ENCODE data around the gene KIAA0825. TPM values are rescaled to one million over a fixed set of nuclear protein-coding genes. Genes with fewer than 3 reads are reported as not detected.

Gene KIAA0825
- total RNA-seq, 4 donors from 2014 or later, result 4.7 to 5.8 (median 5.0) TPM

GRCh38 chr5:94463739-94464138, 154.7 kb downstream of the KIAA0825 start:
- TF ChIP-seq, protein P1, sequence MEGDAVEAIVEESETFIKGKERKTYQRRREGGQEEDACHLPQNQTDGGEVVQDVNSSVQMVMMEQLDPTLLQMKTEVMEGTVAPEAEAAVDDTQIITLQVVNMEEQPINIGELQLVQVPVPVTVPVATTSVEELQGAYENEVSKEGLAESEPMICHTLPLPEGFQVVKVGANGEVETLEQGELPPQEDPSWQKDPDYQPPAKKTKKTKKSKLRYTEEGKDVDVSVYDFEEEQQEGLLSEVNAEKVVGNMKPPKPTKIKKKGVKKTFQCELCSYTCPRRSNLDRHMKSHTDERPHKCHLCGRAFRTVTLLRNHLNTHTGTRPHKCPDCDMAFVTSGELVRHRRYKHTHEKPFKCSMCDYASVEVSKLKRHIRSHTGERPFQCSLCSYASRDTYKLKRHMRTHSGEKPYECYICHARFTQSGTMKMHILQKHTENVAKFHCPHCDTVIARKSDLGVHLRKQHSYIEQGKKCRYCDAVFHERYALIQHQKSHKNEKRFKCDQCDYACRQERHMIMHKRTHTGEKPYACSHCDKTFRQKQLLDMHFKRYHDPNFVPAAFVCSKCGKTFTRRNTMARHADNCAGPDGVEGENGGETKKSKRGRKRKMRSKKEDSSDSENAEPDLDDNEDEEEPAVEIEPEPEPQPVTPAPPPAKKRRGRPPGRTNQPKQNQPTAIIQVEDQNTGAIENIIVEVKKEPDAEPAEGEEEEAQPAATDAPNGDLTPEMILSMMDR (IDR thresholded peaks at IDR 0.05; ENCODE audit: low read depth), result no peak

DNA sequence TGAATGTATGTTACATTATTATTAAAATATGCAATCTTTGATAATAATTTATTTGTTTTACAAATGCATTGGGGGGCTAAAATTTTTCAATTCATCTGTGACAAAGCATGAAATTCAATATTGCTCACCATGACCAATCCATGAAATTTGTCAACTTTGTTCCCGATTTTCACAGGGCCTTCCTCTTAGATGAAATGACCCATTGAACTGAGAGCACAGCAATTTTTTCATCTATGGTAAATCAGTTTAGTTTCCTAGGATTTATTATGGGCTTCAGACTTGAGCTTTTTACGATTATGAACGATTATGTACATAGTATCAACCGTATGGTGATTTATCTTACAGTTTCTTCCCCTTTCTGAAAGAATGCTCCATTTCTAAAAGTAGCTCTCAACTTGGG, 157.3 kb downstream of the KIAA0825 start:
- TF ChIP-seq, protein P1 (IDR thresholded peaks at IDR 0.05; ENCODE audit: low read depth), result no peak

DNA sequence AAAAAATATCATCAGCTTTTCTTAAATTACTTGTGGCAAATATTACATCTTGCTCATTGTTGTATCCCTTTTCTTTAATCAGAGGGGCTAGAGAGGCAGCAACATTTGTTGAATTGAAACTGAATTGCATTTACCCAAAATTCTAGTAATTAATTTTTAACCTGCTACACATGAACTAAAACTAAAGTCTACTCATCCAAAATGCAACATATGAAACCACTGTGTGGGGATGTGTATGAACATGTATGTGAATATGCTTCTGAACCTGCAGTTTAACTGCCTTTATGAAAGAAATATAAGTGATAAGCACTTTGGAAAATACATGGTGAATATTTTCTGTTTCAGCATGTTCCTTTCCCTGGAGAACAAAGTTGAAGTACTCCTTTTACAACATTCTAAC, 158.5 kb downstream of the KIAA0825 start:
- TF ChIP-seq, protein P1 (IDR thresholded peaks at IDR 0.05; ENCODE audit: low read depth), result no peak

GRCh38 chr5:94457788-94458187, 160.6 kb downstream of the KIAA0825 start:
- TF ChIP-seq, protein P1 (IDR thresholded peaks at IDR 0.05; ENCODE audit: low read depth), result no peak

GRCh38 chr5:94445726-94446125, 172.7 kb downstream of the KIAA0825 start:
- TF ChIP-seq, protein P1 (IDR thresholded peaks at IDR 0.05; ENCODE audit: low read depth), result no peak

DNA sequence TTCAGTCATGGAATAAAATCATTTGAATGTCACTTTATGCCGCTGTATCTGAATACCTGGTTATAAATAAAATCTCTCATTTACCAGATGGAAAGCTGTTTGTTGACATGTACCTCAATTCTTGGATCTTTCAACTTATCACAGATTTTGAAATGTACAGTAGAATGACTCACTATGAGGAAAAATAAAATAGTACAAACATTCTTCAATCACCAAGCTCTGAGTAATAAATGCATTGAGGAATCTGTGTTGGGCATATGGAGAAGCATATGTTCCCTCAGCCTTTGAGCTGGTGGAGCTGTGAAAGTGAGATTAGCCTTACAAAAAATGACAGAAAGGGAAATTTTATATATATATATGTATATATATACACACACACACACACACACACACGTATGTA, 175.4 kb downstream of the KIAA0825 start:
- TF ChIP-seq, protein P1 (IDR thresholded peaks at IDR 0.05; ENCODE audit: low read depth), result no peak

- TF ChIP-seq, protein P1 (IDR thresholded peaks at IDR 0.05; ENCODE audit: low read depth), result no peak
These were observed 176.3 kb downstream of the KIAA0825 start for GRCh38 chr5:94442076-94442475.

All from subcutaneous adipose tissue (tissue), 4 donors.